Measurements from ENCODE around the gene CLDN19.
"Not testable (repeated sequence)": the region's sequence is repeated elsewhere in the genome, so short reads cannot be mapped to it uniquely, and the experiment has no call there.

The CLDN19 gene

DNA sequence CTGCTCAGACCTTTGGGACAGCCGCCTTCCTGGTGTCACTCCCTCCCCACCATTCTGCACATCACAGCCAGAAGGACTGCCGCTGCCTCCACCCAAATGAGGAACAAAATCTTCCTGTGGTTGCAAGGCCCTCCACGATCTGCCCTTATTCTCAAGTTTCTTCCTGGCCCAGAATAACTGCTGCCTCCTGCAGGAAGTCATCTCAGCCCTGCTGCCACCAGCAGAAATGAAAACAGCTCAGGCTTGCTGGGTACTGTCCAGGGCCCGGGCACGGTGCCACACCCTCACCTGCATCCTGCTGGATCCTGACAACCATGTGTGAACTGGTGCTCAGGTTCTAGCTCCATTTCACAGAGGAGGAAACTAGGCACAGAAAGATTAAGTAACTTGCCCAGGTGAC, 2.8 kb downstream of the CLDN19 start:
- no peak for FAIRE-seq

DNA sequence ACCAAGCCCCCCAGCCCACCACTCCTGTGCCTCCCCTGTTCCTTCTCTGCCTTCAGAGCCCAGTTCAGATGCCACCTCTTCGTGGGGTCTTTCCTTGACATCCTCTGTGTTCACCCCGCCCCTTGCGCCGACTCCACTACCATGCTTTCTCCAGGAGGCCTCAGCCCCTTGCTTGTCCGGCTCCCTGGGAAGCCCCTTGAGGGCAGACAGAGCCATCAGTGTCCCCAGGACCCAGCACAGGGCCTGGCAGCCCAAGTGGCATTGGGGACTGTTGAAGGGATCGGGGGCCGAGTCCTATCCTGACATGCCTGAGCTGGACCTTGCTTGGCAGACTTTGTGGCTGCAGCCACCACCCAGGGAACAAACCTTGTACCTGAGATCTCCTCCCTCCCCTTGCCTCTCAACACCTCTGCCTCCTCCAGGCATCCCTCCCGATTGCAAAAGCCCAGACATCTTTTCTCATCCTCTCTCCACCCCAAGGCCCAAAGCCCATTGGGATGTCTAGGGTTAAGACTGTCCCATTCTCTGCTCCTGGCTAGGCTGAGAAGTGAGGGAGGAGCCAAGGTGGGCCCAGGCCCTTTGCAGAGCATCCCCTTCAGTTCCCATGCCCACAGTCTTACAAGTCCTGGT, 3.4 kb downstream of the CLDN19 start:
- no peak for FAIRE-seq

- FAIRE-seq, result no peak
Observed at GRCh38 chr1:42736152-42736551, 3.9 kb downstream of the CLDN19 start.

GRCh38 chr1:42735477-42736105, 4.4 kb downstream of the CLDN19 start:
- no peak for FAIRE-seq

DNA sequence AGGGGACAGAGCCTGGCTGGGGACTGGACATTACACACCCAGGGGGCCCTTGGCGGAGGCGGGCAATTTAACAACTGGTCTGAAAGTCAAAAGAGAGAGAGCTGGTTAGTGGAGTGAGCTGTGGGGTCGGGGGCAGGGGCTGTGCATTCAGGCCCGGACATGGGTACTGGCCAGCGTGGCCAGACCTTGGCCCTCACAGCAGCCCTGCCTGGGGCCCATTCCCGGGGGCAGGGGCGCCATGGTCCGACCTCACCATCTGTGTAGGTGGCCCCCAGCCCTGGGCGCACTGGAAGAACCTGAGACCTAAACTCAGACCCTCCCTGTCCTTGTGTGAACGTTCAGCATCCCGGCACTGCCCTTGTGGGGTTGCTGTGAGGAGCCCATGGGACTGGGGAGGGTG, 5.0 kb downstream of the CLDN19 start:
- FAIRE-seq, result no peak

DNA sequence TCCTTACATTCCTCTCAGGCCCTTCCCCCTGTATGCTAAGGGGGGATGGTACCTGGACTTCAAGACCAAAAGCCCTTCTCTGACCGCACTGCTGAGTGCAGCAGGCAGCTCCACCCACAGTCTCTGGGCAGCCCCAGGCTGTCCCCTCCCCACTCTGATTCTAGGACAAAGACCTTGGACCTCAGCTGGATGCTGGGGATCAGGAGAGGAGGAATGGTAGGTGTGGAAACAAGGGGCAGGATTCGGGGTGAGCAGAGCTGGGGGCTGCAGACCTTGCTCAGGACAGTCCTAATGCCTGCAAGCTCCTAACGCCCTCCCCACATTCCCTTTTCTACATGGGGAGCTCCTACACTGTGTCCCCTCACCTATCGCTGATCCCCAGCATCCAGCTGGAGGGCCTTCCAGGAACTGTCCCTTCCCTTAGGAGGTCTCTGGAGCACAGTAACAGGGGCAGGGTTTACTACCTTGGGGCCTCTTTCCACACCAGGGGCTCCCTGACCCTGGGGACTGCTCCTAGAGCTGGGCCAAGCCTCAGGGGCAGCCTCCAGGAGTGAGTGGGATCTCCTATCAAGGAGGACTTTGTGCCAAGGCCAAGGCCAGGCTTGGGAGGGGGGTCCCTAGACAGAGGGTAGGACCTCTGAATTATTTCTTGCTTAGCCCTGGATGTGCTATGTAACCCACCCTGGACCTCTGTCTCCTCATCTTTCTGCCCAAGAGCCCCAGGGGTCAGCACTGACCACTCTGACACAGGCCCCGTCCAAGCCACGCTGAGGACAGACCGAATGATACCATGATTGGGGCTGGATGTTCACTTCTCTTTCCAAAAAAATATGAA, 5.6 kb downstream of the CLDN19 start:
- FAIRE-seq, result no peak

DNA sequence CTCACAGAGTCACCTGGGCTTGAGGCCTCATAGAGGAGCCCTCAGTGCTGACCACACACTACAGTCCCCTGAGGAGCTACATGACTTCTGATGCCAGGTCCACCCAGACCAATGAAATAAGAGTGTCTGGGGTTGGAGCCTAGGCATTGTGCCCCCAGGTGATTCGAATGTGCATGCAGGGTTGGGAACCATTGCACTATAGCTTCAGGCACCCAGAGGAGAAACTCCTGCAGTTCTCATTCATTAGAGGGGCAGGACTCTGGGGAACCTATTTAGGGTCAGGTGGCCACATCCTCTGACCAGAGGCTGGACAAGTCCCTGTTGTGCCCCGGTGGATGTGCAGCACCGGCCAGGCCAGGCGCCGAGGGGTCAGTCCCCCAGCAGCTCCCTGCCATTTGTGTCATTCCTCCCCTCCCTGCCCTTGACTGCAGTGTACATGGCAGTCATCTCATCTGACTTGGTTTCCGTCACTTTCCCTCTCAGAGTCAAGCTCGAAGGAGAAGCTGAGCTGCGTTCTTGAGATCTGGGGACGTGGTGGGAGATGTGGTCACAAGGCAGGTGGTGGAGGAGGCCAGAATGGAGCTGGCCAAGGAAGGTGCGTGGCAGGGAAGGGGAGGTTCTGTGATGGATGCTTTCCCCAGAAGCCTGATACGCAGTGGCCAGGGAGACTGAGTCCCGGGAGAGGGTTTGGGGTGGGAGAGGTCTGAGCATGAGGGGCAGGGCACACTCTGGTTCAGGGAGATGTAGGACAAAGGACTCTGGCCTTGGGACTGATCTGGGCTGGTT, 6.4 kb downstream of the CLDN19 start:
- FAIRE-seq, result no peak

DNA sequence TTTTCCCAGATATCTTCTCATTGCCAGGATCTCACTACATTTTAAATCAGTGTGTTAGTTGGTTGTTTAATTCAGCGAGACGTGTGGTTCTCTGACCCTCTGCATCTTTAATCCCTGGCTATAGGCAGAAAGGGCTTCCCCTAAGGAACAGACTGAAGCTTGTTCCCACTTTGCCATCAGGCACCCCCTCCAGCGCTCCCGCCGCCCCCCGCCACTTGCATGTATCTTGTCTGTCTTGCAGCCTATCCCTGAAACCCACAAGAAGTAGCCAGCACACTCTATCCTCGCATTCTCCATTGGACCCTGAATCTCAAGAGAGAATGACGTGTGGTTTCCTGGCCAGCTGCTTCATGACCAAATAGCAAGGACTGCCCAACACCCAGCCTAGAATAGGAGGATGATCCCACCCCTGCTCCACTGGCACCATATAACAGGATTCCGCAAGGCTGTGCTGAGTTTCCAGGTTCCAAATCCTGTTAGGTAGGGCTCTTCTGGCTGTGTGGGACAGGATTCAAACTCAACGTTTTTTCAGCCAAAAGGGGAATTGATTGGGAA, 7.8 kb downstream of the CLDN19 start:
- FAIRE-seq, result no peak

GRCh38 chr1:42731585-42731984, 8.5 kb downstream of the CLDN19 start:
- no peak for FAIRE-seq

GRCh38 chr1:42730988-42731387, 9.0 kb downstream of the CLDN19 start:
- no peak for FAIRE-seq

GRCh38 chr1:42730002-42730401, 10.0 kb downstream of the CLDN19 start:
- no peak for FAIRE-seq

- FAIRE-seq, result not testable (repeated sequence)
Observed at GRCh38 chr1:42725820-42726219, 14.2 kb downstream of the CLDN19 start.

DNA sequence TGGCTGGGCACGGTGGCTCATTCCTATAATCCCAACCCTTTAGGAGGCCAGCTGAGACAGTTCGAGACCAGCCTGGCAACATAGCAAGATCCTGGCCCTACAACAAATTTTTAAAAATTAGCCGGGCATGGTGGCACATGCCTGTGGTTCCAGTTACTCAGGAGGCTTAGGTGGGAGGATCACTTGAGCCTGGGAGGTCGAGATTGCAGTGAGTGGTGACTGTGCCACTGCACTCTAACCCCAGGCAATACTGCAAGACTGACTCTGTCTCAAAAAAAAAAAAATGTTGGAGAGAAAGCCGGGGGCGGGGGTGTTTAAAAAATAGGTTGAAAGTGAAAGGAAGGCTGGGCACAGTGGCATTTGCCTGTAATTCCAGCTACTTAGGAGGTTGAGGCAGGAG, 16.5 kb downstream of the CLDN19 start:
- no peak for FAIRE-seq

DNA sequence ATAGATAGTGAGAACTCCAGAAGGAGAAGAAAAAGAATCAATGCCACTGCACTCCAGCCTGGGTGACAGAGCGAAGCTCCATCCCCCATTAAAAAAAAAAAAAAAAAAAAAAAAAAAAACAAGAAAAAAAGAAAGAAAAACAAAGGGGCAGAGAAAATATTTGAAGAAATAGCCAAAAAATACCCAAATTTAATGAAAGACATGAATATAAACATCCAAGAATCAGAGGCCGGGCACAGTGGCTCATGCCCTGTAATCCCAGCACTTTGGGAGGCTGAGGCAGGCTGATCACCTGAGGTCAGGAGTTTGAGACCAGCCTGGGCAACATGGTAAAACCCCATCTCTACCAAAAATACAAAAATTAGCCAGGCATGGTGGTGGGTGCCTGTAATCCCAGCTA, 17.6 kb downstream of the CLDN19 start:
- FAIRE-seq, result not testable (repeated sequence)

DNA sequence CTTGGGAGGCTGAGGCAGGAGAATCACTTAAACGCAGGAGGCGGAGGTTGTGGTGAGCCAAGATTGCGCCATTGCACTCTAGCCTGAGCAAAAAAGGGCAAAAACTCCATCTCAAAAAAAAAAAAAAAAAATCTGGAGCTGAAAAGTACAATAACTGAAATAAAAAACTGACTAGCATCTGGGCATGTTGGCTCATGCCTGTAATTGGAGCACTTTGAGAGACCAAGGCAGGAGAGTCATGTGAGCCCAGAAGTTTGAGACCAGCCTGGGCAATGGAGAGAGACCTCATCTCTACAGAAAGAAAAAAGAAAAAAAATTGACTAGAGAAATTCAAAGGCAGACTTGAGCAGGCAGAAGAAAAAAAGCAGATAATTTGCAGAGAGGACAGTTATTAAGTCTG, 18.1 kb downstream of the CLDN19 start:
- FAIRE-seq, result no peak

DNA sequence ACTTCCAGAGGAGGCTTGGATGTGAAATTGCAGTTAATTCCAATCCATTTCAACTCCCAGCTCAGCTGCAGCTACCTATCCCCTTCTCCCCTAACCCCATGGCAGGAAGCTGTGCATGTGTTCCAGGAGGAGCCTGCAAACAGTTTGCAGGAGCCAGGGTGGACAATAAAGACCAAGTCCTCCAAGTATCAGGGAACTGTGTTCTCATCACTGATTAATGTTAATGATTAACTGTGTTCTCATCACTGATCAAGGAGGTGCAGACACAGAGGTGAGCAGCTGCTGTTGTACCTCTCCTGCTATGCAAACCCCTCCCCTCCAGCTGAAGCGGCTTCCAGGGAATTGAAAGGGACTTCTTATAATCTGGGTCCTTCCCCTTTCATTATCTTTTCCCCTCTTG, 19.2 kb downstream of the CLDN19 start:
- no peak for FAIRE-seq

GRCh38 chr1:42714441-42714840, 25.6 kb downstream of the CLDN19 start:
- not testable (repeated sequence) for FAIRE-seq

GRCh38 chr1:42713293-42713692, 26.7 kb downstream of the CLDN19 start:
- FAIRE-seq, result no peak

DNA sequence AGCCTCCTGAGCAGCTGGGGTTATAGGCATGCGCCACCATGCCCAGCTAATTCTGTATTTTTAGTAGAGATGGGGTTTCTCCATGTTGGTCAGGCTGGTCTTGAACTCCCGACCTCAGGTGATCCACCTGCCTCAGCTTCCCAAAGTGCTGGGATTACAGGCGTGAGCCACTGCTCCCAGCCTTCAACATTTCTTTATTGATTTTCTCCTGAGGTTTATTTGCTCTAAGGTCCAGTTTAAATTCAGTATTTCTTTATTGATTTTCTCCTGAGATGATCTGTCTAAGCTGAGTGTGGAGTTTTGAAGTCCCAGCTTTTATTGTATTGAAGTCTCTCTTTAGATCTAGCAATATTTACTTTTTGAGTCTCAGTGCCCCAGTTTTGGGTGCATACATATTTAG, 27.2 kb downstream of the CLDN19 start:
- FAIRE-seq, result not testable (repeated sequence)

- FAIRE-seq, result no peak
Observed at GRCh38 chr1:42703888-42704464, 36.1 kb downstream of the CLDN19 start.

DNA sequence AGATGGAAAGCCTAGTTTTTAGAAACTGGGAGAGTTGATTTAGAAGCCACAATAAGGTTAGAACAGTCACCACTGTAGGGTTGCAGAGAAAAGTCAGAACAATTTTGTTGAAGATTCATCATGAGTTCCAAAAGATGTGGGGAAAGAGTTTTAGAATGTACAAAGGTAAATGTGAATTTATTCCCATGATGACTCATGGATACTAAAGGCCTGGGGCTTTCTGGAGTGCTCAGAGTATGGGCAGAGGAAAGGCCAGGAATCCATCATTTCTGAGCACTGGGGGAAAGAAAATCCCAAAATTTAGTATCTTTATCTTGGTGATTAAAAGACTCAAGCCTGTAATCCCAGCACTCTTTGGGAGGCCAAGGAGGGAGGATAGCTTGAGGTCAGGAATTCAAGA, 40.0 kb downstream of the CLDN19 start:
- no peak for FAIRE-seq

GRCh38 chr1:42698081-42698813, 41.8 kb downstream of the CLDN19 start:
- no peak for FAIRE-seq

Data from colon (tissue), 2 donors.